CD14-positive monocyte (primary cell): ENCODE data around the gene PREX1. TPM values are rescaled to one million over a fixed set of nuclear protein-coding genes. Genes with fewer than 3 reads are reported as not detected.

Experiments used
- DNase-seq, 3 donors: peaks; one replicate each; pipeline ENCODE4 v3.0.0-alpha.2; 2011 to 2022
- H2AFZ ChIP-seq: 2 replicates; pipeline ENCODE4 v1.6.0; 2012; ENCODE audit warnings: mild to moderate bottlenecking, low read depth, low read length, inconsistent platforms; ENCODE audit not compliant: insufficient read depth, poor library complexity, severe bottlenecking
- H3K27ac ChIP-seq, 2 donors: 1 replicate in 1 of 2; 2 replicates in 1 of 2; pipeline ENCODE4 v1.5.1; 2012 to 2013; ENCODE audit warnings: low read length in 2 of 2, control low read depth in 1 of 2, inconsistent platforms in 1 of 2, low read depth in 1 of 2, mild to moderate bottlenecking in 1 of 2
- H3K27me3 ChIP-seq, 2 donors: one replicate each; pipeline versions ENCODE4 v1.6.0 to v1.6.1; 2011 to 2013; ENCODE audit warnings: low read length in 2 of 2; ENCODE audit not compliant: control insufficient read depth in 2 of 2, insufficient read depth in 2 of 2
- H3K36me3 ChIP-seq, 2 donors: replicated peaks in 1 of 2; 1 replicate in 1 of 2; 2 replicates in 1 of 2; pipeline versions ENCODE4 v1.5.1 to v1.6.1; 2012 to 2013; ENCODE audit warnings: low read length in 2 of 2, control low read depth in 1 of 2, inconsistent platforms in 1 of 2, mild to moderate bottlenecking in 1 of 2; ENCODE audit not compliant: insufficient read depth in 2 of 2, control insufficient read depth in 1 of 2
- H3K4me1 ChIP-seq, 2 donors: 1 replicate in 1 of 2; 2 replicates in 1 of 2; pipeline versions ENCODE4 v1.5.1 to v1.6.1; 2012 to 2013; ENCODE audit warnings: low read length in 2 of 2, control low read depth in 1 of 2, inconsistent platforms in 1 of 2, mild to moderate bottlenecking in 1 of 2, moderate library complexity in 1 of 2; ENCODE audit not compliant: insufficient read depth in 2 of 2, control insufficient read depth in 1 of 2
- H3K4me2 ChIP-seq: replicated peaks from 2 replicates; pipeline ENCODE3; 2012; ENCODE audit warnings: low read length, moderate library complexity, mild to moderate bottlenecking; ENCODE audit not compliant: poor library complexity, severe bottlenecking; ENCODE audit errors: extremely low read depth
- H3K4me3 ChIP-seq, 3 experiments: fragments of 200-600 bp in 1 of 3; sonication (generic) in 1 of 3; replicated peaks in 1 of 3; 1 replicate in 2 of 3; 2 replicates in 1 of 3; pipeline ENCODE4 v1.5.1; 2011 to 2013; ENCODE audit warnings: low read length in 3 of 3, mild to moderate bottlenecking in 3 of 3, control low read depth in 2 of 3, low read depth in 2 of 3, inconsistent platforms in 1 of 3, moderate library complexity in 1 of 3
- H3K79me2 ChIP-seq: 2 replicates; pipeline ENCODE4 v1.6.0; 2012; ENCODE audit warnings: mild to moderate bottlenecking, control low read depth, inconsistent platforms, low read length, moderate library complexity; ENCODE audit not compliant: insufficient read depth
- H3K9ac ChIP-seq: 2 replicates; pipeline ENCODE4 v1.6.0; 2017; ENCODE audit warnings: low read length, mild to moderate bottlenecking; ENCODE audit not compliant: insufficient read depth, poor library complexity, severe bottlenecking
- H3K9me3 ChIP-seq, 2 donors: replicated peaks in 1 of 2; 1 replicate in 1 of 2; 2 replicates in 1 of 2; pipeline versions ENCODE4 v1.5.1 to v1.6.1; 2012 to 2013; ENCODE audit warnings: low read length in 2 of 2, control low read depth in 1 of 2; ENCODE audit not compliant: control insufficient read depth in 1 of 2, insufficient read depth in 1 of 2
- H4K20me1 ChIP-seq: 2 replicates; pipeline ENCODE4 v1.6.0; 2012; ENCODE audit warnings: mild to moderate bottlenecking, low read length, control low read depth, moderate library complexity; ENCODE audit not compliant: insufficient read depth
- H3K27ac Mint-ChIP-seq, 7 donors: one replicate each; pipeline ENCODE4 v1.8.0; 2020; ENCODE audit warnings: mild to moderate bottlenecking in 7 of 7, mixed read lengths in 7 of 7, moderate library complexity in 6 of 7, inconsistent platforms in 2 of 7
- H3K27me3 Mint-ChIP-seq, 3 donors: one replicate each; pipeline ENCODE4 v1.8.0; 2021 to 2022; ENCODE audit warnings: low read depth in 3 of 3, mild to moderate bottlenecking in 3 of 3, mixed read lengths in 3 of 3, moderate library complexity in 3 of 3, inconsistent platforms in 1 of 3
- H3K36me3 Mint-ChIP-seq, 2 donors: one replicate each; pipeline ENCODE4 v1.8.0; 2020; ENCODE audit warnings: mixed read lengths in 2 of 2, inconsistent platforms in 1 of 2, mild to moderate bottlenecking in 1 of 2
- H3K4me1 Mint-ChIP-seq: one replicate; pipeline ENCODE4 v1.8.0; 2020; ENCODE audit warnings: mild to moderate bottlenecking, mixed read lengths
- H3K4me3 Mint-ChIP-seq, 2 donors: one replicate each; pipeline ENCODE4 v1.8.0; 2020; ENCODE audit warnings: mild to moderate bottlenecking in 2 of 2, mixed read lengths in 2 of 2, moderate library complexity in 1 of 2
- H3K9me3 Mint-ChIP-seq, 7 donors: one replicate each; pipeline ENCODE4 v1.8.0; 2020 to 2022; ENCODE audit warnings: mixed read lengths in 7 of 7, mild to moderate bottlenecking in 6 of 7, moderate library complexity in 6 of 7, inconsistent platforms in 2 of 7
- WGBS: methylation state at CpG from one replicate; pipeline ENCODE4 v1.1.5; 2013; ENCODE audit warnings: missing lambda C conversion rate; ENCODE audit not compliant: insufficient coverage; 5-methylcytosine and 5-hydroxymethylcytosine counted together
- intact Hi-C, 2 donors: fragments of 100-400 bp; cut with micrococcal nuclease; formaldehyde crosslinking; loops; one replicate each; pipeline versions ENCODE4 v1.15.0 to v1.15.1; 2023
- polyA plus RNA-seq, 3 donors: library from polyadenylated mRNA; depleted of rRNA in 1 of 3; unstranded in 2 of 3; stranded (reverse) in 1 of 3; fragments of 300-500 nt in 2 of 3; fragments of >200 nt in 1 of 3; fragmentation: Illumina TruSeq in 2 of 3; gene quantifications; 1 replicate in 2 of 3; 2 replicates in 1 of 3; pipeline ENCODE4 v1.2.3, GENCODE V29; 2012 to 2021
- TF ChIP-seq, protein P1 (sequence below): fragments of 200-600 bp; IDR thresholded peaks from one replicate; pipeline ENCODE4 v1.8.0; 2022; ENCODE audit warnings: antibody characterized with exemption, mild to moderate bottlenecking

The PREX1 gene
- polyA plus RNA-seq, 3 donors: 24.3 to 114 (median 27.5) TPM

DNA sequence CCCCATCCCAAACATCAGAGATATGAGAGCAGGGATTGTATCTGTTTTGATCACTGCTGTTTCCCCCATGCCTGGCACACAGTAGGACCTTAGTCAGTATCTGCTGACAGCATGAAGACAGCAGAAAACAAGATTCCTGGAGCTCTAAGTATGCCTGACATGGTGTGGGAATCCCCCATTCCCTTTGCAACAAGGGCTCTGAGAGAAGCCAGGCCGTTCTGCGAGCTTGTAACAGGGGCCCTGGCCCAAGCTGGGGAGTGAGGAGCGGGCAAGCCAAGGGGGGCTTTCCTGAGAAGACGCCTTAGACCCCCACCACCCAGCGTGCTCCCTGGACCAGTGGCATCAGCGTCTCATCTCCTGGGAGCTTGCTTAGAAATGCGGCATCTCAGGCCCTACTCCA lies 25.2 kb downstream of the PREX1 start:
- Mint-ChIP-seq H3K9me3 (peaks cover 2 to 9% (median 6%) of the 10 kb centered on the region in 7 donors), H3K27ac (peak overlapping the region in 2 of 7 donors; percentile 53 to 55), H3K4me3 (no peak overlapping the region), H3K36me3 (peaks cover 34 to 61% of the 10 kb centered on the region in 2 donors), H3K4me1 (peaks cover 81% of the 10 kb centered on the region), H3K27me3 (peaks cover 0 to 2% (median 2%) of the 10 kb centered on the region in 3 donors)
- Histone ChIP-seq H2AFZ (no peak overlapping the region), H3K4me3 (no peak overlapping the region), H3K9me3 (peaks cover 3 to 6% of the 10 kb centered on the region in 2 donors), H3K36me3 (peaks cover 9 to 40% of the 10 kb centered on the region in 2 donors), H4K20me1 (peaks cover 100% of the 10 kb centered on the region), H3K9ac (no peak overlapping the region), H3K4me1 (peaks cover 38 to 60% of the 10 kb centered on the region in 2 donors), H3K27ac (peak overlapping the region in 1 of 2 donors; percentile 42), H3K79me2 (peaks cover 100% of the 10 kb centered on the region), H3K4me2 (no peak overlapping the region), H3K27me3 (no peaks in the 10 kb centered on the region)
- intact Hi-C loops: no loop called here
- TF ChIP-seq, protein P1, sequence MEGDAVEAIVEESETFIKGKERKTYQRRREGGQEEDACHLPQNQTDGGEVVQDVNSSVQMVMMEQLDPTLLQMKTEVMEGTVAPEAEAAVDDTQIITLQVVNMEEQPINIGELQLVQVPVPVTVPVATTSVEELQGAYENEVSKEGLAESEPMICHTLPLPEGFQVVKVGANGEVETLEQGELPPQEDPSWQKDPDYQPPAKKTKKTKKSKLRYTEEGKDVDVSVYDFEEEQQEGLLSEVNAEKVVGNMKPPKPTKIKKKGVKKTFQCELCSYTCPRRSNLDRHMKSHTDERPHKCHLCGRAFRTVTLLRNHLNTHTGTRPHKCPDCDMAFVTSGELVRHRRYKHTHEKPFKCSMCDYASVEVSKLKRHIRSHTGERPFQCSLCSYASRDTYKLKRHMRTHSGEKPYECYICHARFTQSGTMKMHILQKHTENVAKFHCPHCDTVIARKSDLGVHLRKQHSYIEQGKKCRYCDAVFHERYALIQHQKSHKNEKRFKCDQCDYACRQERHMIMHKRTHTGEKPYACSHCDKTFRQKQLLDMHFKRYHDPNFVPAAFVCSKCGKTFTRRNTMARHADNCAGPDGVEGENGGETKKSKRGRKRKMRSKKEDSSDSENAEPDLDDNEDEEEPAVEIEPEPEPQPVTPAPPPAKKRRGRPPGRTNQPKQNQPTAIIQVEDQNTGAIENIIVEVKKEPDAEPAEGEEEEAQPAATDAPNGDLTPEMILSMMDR: no peak
- WGBS: 92% methylated on average over 3 of the region's 7 CpGs
- DNase-seq: no peak

DNA sequence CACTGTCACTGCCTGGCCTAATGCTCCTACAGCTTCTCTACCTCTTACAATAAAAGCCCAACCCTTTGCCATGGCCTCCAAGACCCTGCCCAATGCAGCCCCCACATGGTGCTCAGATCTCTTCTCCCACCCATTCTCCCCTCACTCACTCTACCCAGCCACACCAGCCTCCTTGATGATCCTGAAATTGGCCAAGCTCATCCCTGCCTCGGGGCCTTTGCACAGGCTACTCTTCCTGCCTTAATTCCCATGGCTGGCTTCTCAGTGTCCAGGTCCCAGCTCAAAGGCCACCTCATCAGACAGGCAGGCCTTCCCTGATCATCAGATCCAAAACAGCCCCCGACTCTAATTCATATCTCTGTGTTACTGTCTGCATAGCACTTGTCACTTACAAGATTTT lies 25.6 kb downstream of the PREX1 start:
- H4K20me1 ChIP-seq: peaks cover 100% of the 10 kb centered on the region
- 100% methylated on average over 1 of the region's 2 CpGs for WGBS
- H3K79me2 ChIP-seq: peaks cover 100% of the 10 kb centered on the region

More for the DNA sequence above, 25.6 kb downstream of the PREX1 start:
- Histone ChIP-seq H3K27me3 (no peaks in the 10 kb centered on the region), H3K9me3 (peaks cover 0 to 2% of the 10 kb centered on the region in 2 donors), H3K27ac (peak overlapping the region in 1 of 2 donors; percentile 42), H3K4me2 (no peak overlapping the region), H3K9ac (no peak overlapping the region), H3K4me3 (no peak overlapping the region), H2AFZ (no peak overlapping the region), H3K4me1 (peaks cover 43 to 64% of the 10 kb centered on the region in 2 donors), H3K36me3 (peaks cover 9 to 35% of the 10 kb centered on the region in 2 donors)
- H3K4me3 Mint-ChIP-seq: no peak overlapping the region
- peaks cover 2 to 5% (median 2%) of the 10 kb centered on the region in 7 donors for H3K9me3 Mint-ChIP-seq
- TF ChIP-seq, protein P1: no peak
- peaks cover 86% of the 10 kb centered on the region for H3K4me1 Mint-ChIP-seq
- peaks cover 30 to 58% of the 10 kb centered on the region in 2 donors for H3K36me3 Mint-ChIP-seq
- no peak for DNase-seq
- intact Hi-C loops: no loop called here
- peak overlapping the region in 6 of 7 donors; percentile 51 to 74 (median 58) for H3K27ac Mint-ChIP-seq
- peaks cover 0 to 2% (median 2%) of the 10 kb centered on the region in 3 donors for H3K27me3 Mint-ChIP-seq
